22Rv1 (cell line): ENCODE results near the gene RCAN2.

Experiments used
- CTCF ChIP-seq: fragments of 450-650 bp; IDR thresholded peaks from 2 replicates; pipeline ENCODE4 v1.5.1; 2017; ENCODE audit warnings: mild to moderate bottlenecking
- ZFX ChIP-seq: fragments of 450-650 bp; IDR thresholded peaks from 2 replicates; pipeline ENCODE4 v1.6.1; 2017; ENCODE audit warnings: antibody characterized with exemption, borderline replicate concordance

DNA sequence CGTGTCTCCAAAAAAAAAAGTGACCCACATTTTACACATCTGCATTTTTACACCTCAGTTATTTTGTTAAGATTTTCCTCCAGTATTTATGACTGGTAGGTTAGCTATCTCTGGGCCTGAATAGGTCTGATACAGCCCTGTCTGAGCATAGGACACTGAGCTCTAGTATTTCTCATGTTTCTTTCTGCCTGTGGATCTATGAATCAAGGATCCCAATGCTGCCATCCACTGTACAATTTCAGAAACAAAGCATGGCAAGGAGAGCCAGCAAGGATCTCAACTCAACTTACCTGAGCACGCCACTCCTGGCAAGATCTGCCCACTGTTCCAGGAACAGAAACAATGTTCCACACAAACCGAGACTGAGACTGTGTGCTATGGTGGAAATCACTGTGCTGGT, 284.1 kb downstream of the RCAN2 start:
- TF ChIP-seq CTCF, result no peak
- no peak for TF ChIP-seq ZFX
